NCI-H187 treated with DMSO at 0.1 percent for 48 hours (cell line): ENCODE measurements around the gene ZNF511.

Source experiments
- DNase-seq: peaks from one replicate; lab custom pipeline; 2025; lab: John Stamatoyannopoulos, UW

Gene ZNF511

GRCh38 chr10:133335246-133336117 lies 26.8 kb downstream of the ZNF511 start:
- DNase-seq: no peak

- DNase-seq: no peak
Measured at GRCh38 chr10:133336118-133336576, 27.4 kb downstream of the ZNF511 start.

- DNase-seq: no peak
Measured at GRCh38 chr10:133336577-133337369, 28.1 kb downstream of the ZNF511 start, which contains the start of gene CALY. TSS of gene CALY (minus strand) at chr10:133336896. CDS start at chr10:133328989, 7,907 bp downstream.

GRCh38 chr10:133337370-133337725 lies 28.6 kb downstream of the ZNF511 start:
- DNase-seq: no peak

GRCh38 chr10:133338080-133339071 lies 29.7 kb downstream of the ZNF511 start:
- DNase-seq: no peak

GRCh38 chr10:133339708-133340380 lies 31.1 kb downstream of the ZNF511 start:
- DNase-seq: no peak

- no peak for DNase-seq
Measured at GRCh38 chr10:133341983-133342382, 33.3 kb downstream of the ZNF511 start.

- no peak for DNase-seq
Measured at GRCh38 chr10:133342942-133343341, 34.2 kb downstream of the ZNF511 start.

GRCh38 chr10:133343558-133343957 lies 34.8 kb downstream of the ZNF511 start:
- no peak for DNase-seq

- no peak for DNase-seq
Measured at GRCh38 chr10:133344236-133344635, 35.5 kb downstream of the ZNF511 start.

GRCh38 chr10:133346413-133346812 lies 37.7 kb downstream of the ZNF511 start:
- DNase-seq: no peak

- DNase-seq: no peak
Measured at GRCh38 chr10:133347710-133348517, 39.2 kb downstream of the ZNF511 start.

GRCh38 chr10:133349160-133349568 lies 40.5 kb downstream of the ZNF511 start:
- DNase-seq: no peak

GRCh38 chr10:133349577-133350011 lies 40.9 kb downstream of the ZNF511 start:
- DNase-seq: no peak

GRCh38 chr10:133350283-133350949 lies 41.7 kb downstream of the ZNF511 start:
- DNase-seq: no peak

- DNase-seq: no peak
Measured at GRCh38 chr10:133350950-133351329, 42.2 kb downstream of the ZNF511 start.

- no peak for DNase-seq
Measured at GRCh38 chr10:133351408-133352318, 42.9 kb downstream of the ZNF511 start.

- DNase-seq: no peak
Measured at GRCh38 chr10:133353202-133353959, 44.7 kb downstream of the ZNF511 start.
